ENCODE results near the gene RNF183.
"Not testable (repeated sequence)": the region's sequence is repeated elsewhere in the genome, so short reads cannot be mapped to it uniquely, and the experiment has no call there.

Gene RNF183

DNA sequence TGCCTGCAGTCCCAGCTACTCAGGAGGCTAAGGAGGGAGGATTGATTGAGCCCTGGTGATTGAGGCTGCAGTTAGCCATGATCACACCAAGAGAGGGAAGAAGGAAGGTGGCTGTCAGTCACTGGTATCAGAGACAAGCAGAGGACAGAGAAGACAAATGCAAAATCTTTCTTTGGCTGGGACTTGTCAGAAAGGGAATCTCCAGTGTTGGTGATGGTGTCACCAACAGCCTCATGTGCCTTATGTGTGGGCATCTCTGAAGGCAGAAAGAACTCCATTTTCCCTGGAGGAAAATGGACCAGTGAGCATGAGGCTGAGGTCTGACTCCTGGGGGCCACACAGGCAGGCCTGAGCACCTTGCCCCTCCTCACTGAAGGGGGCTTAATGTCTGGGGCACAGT, 12.1 kb upstream of the RNF183 start:
- no peak for DNase-seq

DNA sequence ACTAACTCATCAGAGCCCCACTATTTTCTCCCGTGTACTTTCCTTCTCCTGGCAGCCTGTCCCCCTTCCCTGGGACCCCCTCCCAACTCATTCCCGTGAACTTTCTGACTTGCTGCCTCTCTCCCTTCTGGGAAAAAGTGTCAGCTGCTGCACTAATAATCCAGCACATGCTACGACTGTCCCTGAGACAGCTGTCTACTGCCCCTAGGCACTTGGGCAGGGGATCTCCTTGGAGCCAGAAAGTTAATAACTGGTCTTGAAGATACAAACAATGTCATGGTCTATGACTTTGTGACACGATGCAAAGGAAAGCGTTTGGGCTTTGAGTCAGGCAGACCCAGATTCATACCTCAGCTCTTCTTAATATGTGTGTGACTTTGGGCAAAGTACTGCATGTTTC, 10.1 kb upstream of the RNF183 start:
- DNase-seq = no peak

DNA sequence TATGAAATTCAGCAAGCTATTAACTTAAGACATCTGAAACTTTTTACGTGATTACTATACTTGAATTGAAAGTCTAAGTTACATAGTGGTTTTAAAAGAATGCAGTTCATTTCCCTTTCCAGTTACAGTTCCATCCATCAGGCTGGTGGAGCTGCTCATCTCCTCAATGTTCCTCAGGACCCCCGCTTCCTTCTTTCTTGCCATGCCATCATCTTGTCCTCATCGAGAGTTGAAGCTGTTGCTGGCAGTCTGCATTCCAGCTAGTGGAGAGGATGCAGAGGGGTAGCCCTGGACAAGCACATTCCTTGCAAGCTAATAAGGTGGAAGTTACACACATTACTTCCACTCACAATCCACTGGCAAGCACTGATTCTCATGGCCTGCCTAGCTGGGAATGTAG, 8.8 kb upstream of the RNF183 start:
- DNase-seq = no peak

DNA sequence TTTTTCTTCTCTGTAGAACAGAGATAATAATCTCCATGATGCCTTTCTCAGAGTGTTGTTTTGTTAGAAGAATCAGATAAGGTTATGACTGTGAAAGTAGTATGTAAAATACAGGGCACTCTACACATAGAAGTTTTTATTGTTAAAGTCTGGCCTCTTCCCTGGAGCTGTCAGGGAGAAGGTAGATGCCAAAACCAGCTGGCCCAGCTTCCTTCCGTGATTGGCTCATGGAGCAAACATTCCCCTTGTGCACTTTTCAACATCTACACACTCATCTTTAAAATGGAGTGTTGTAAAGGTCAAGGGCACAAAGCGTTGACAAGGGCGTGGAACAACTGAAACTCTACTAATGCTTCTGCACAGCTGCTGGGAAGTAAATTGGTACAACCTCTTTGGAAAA, 7.4 kb upstream of the RNF183 start:
- DNase-seq = no peak

DNA sequence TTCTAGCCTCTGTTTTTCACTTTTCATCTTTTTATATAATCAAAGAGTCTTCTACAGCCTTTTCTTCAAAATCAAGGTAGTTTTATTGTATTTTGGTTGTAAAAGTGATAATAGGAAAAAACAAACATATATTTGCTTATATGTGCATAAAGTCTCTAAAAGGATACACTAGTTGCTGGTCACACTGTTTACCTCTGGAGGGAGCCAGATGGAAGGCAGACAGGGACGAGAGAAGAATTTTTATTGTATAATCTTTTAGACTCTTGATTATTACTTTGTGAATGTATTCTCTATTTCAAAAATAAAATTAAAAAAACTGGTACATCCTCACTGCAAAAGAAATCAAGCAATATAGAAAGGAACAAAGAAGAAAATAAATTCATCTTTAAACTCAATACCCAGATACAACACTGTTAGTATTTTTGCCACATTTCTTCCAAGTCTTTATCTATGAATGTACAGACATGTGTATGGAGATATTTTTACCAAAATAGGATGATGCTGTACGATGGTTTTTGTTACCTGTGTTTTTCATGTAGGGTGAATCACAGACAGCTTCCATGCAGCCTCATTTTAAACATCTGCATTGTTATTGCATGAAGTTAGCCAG, 6.1 kb upstream of the RNF183 start:
- no peak for DNase-seq

DNA sequence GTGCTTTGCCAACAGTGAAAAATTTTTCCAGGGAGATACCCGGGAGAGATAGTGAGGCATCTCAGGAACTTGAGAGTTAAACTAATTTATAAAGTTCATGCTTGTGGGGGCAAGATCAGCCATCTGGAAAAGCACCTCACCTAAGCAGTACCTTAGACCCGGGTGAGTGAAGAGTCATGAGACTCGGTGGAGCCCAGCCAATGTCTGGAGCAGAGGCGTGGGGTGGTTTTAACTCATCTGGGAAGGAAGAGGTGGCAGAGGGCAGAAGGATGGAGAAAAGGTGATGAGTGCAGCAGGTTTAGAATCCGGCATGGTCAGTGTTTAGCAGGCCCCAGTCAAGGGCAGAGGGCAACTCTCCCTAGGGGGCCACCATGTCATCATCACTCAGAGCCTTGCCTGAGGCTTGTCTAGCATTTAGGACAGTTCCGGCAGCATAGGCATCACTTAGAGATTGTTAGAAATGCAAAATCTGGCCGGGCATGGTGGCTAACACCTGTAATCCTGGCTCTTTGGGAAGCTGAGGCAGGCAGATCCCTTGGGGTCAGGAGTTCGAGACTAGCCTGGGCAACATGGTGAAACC, 4.3 kb upstream of the RNF183 start:
- no peak for DNase-seq

DNA sequence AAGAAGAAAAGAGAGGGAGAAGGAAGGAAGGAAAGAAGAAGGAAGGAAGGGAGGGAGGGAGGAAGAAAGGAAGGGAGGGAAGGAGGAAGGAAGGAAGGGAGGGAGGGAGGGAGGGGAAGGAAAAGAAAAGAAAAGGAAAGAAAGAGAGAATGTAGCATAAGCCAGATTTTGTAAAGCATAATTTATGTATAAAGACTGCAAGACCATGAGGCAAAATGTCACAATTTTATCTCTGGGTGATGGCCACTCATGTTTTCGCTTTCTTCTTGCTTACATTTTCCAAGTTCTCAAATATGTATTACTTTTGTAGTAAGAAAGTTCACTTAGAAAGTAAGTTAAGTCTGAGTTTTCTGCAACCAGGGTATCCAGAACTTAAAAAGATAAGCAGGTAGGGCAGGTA, 3.4 kb upstream of the RNF183 start:
- no peak for DNase-seq

DNA sequence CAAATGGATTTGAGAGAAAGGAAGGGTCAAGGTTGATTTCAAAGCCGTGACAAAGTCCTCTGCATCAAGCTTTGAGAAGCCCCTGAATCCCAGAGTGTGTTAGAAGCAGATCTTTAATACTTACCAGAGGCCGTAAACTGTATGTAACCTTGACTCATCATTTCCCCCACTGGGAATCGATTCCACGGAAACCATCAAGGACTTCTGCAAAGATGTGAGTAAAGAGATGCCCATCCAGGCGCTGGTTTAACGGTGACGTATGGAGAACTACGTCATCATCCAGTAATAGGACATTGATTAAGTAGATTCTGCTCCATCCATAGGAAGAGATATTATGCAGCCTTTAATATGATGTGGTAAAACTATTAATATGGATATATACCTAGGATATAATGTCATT, 1.6 kb downstream of the RNF183 start:
- DNase-seq = no peak

DNA sequence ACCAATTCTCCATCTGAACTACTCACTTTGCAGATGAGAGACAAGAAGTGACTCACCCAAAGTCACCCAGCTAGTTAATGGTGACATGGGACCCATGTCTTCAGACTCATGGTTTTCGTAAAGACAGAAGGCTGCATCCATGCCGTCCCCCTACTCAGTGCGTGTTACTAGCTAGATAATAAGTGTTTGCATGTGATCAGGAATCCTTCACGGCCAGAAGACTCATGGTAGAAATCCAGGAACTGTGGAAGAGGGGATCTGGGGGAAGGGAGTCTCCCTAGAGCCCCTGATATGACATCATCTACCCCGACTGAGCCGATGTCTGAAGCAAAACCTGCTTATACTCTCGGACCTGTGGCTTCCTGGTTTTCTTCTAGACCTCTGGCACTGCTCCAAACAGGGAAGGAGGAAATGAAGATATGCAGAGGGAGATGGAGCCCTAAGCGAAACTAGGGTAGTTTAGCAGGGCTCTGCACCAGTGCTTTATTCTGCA, 3.3 kb downstream of the RNF183 start:
- no peak for DNase-seq

DNA sequence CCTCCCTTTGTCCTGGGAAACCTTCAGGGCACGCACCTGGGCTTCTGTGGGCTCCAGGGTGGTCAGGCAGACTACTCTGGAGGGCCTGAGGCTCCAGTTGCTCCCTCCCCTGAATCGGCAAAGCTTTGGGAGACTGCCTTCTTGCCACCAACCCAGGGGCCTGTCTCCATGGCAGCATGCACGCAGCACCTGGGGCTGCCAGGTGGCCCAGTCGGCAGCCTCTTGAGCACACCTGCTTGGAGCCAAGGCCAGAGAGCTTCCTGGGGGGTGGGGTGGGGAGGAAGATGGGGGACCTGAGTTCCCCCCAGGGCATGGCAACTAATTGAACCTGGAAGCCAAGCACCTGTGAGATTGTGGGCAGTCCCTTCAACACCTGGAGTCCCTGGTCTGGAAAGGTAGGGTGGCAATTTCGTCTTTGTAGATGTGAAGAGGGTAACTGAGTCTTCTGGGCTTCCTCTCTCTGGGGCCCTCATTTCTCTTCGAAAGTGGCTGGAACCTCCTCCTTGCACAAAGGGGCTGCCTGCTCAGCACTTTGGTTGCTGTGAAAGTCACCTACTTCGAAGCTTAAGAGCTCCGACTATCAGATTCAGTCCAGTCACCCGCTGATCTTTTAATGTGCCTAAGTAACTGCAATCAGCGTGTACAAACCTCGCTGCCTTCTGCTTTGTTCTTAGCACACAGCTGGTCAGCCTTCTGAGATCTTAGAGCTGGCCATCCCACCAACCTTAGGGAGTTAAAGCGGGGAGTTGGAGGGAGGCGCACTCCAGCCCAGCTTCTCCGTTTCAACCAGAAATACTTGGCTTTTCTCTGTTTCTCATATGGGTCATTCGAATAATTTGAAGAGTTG, 4.0 kb downstream of the RNF183 start:
- DNase-seq = no peak

DNA sequence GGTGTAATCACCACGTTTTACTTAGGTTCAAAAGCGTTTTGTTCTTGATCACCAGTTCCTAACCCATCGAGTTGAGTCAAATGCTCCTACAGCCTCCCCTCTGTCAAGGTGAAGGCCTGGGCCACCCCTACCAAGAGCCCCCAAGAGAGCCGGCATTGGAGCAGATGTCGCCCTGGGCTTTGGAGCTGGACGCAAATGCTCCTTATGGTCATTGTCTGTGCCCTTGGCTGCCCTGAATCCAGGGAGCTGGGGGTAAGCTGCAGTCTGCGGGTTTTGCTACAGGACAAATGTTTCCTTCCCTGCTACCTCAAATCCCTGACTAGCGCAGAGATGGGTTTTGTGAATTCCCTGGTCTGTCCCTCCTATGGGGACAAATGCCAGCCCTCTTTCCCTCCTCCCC, 4.9 kb downstream of the RNF183 start:
- DNase-seq = no peak

DNA sequence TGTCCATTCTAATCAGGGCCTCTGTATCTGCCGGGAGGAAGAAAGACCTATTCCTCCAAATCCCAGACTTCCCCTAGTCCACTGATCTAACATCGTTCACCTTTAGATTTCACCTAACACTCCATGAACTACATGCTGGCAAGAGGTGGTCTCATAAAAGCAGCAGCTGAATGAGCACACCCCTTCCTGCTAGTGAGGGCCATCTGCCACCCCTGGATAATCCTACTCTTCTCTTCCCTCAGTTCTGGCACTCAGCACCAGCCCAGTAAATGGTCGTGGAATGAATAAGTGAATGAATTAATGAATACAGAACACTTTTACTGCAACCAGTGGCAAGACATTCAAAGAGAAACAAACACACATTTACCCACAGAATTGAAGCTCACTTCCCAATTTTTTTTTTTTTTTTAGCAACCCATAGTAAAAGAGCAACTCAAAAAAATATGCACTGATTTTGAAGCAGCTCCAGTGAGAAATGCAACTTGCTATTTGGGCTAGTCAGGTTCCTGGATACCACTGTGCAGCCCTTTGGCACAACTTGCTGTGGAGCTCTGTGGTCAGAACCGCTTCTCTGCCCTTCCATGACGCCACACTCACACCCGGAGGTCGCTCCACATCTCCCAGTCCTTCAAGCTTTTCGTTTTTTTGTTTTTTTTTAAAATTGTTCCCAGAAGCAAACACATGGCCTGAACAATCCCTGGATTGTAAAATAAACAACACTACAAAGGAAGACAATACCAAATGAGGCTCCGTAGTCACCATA, 6.2 kb downstream of the RNF183 start:
- DNase-seq = no peak

DNA sequence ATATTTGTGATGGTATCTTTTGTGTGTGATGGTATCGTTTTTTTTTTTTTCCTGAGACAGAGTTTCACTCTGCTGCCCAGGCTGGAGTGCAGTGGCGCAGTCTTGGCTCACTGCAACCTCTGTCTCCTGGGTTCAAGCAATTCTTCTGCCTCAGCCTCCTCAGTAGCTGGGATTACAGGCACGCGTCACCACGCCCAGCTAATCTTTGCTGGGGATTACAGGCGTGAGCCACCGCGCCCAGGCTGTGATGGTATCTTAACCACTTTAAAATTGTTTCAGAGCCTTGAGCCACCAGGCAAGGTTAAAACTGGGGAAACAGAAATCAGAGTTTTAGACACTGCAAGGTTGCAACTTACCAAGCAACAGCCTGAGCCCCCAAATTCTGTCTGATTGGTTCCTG, 6.9 kb downstream of the RNF183 start:
- not testable (repeated sequence) for DNase-seq

DNA sequence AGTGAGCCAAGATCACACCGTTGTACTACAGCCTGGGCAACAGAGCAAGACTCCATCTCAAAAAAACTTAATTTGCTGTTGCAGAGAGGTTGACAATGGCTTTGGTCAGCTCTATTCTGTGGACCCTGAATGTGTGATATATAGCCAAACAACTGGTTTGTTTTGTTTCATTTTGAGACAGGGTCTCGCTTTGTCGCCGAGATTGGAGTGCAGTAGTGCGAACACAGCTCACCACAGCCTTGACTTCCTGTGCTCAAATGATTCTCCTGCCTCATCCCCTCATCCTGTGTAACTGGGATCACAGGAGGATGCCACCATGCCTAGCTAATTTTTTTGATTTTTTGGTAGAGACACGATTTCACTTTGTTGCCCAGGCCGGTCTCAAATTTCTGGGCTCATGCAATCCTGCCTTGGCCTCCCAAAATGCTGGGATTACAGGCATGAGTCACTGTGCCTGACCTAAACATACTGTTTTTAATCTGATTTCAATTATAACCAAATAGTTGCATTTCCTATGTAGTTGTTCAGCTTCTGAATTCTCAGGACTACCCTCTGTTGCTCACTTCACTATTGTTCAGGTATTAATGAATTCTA, 9.8 kb downstream of the RNF183 start:
- no peak for DNase-seq

DNA sequence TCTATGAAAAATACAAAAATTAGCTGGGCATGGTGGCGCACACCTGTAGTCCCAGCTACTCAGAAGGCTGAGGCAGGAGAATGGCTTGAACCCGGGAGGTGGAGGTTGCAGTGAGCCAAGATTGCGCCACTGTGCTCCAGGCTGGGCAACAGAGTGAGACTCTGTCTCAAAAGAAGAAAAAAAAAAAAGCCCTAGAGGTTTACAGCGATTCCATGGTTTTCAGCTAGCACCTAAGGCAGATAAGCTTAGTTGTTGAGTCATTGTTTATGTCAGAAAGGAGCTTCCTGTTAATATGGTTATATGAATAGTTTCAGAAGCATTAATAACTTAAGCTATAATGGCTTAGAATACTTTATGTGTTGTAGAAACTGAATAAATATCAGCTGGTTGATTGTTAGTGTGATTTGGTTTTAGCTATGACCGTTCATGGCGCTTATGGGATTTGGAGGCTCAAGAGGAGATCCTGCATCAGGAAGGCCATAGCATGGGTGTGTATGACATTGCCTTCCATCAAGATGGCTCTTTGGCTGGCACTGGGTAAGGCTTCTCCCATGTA, 13.0 kb downstream of the RNF183 start:
- no peak for DNase-seq

DNA sequence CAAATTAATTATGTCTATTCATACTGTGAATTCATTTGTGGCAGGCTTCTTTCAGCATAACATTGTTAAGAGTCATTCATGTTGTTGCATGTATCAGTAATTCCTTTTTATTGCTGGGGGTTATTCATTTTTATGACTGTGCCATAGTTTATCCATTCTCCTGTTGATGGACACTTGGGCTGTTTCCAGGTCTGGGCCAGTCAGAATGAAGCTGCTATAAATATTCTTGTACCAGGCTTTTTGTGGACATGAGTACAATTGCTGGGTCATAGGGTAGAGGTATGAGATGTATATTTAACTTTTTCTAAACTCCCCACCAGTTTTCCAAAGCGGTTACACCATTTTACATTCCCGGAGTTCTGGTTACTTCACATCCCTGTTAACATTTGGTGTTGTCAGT, 14.1 kb downstream of the RNF183 start:
- DNase-seq = no peak

DNA sequence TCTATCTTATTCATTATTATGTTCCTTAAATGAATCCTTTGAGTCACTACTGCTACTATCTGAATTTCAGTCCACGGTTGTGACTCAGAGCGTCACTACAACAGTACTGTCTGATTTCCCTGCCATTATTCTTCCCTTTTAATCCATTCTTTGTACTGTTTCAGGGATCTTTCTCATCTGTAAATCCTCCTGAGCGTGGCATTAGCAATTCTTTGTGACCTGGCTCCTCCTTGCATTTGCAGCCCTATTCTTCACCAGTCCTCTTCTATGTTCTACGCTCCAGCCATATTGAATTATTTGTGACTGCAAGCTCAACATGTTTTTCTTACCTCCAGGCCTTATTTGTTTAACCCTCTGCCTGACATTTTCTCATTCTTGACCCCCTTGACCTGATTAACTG, 21.8 kb downstream of the RNF183 start:
- DNase-seq = no peak

DNA sequence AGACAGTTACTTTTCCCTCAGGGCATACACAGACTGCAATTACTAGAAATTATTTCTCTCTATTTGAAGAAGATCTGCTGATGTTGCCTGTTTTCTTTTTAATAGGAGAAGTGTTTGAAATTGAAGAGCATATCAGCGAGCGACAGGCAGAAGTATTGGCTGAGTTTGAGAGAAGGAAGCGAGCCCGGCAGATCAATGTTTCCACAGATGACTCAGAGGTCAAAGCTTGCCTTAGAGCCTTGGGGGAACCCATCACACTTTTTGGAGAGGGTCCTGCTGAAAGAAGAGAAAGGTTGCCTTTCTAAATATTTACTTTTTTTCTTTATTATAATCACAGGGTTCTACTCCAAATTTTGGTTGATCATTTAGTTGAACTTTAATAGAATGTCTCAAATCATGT, 24.3 kb downstream of the RNF183 start:
- DNase-seq = no peak

DNA sequence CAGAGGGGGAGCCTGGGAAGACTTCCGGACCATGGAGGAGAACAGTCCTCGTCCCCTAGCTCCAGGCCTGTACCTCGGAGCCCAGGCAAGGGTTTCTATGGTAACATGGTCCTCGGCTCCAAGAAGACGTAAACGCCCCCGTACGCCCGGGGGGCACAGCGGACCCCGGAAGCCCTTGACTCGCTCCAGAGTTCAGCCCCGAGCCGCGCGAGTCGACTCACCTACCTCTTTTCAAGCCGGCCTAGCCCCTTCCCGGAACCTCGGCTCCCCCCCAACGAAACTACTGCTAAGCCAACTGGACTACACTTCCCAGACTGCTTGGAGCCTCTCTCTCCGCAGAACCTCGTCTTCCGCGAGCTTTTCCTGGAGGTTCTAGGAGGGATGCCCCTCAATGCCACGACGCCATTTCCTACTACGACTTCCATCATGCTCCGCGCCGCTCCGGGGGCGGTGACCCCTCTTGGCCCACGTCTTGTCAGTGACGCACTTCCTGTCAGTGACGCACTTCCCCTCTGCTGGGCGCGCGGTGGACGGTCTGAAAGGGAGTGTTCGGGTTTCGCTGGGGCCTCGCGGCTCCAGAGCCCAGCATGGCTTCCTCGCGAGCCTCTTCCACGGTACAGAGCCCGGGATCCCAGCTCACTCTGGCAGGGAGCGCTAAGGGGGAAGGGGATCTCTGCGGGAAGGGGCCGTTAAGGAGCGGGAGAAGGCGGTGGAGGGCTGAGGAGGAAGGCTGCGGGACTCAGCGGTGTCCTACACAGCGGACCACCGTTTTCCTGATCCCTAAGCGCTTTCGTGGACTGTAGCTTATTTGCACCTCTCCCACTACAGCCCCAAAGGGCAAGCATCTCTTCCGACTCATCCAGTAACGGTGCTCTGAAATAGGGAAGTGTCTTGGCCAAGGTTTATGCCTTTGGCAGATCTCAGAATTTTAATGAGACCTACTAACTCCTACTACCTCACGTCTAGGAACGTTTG, 27.7 kb downstream of the RNF183 start, which contains the start of the genes CDC26 and PRPF4:
Gene CDC26, minus strand, starts transcription at position 416 of the 975 bp plus-strand sequence. CDS start 3,065 bp downstream, outside the sequence.
Gene PRPF4, plus strand, starts transcription at position 502 of the 975 bp plus-strand sequence. Its CDS starts 86 bp downstream, at position 588.
- DNase-seq = peak; percentile 92

DNA sequence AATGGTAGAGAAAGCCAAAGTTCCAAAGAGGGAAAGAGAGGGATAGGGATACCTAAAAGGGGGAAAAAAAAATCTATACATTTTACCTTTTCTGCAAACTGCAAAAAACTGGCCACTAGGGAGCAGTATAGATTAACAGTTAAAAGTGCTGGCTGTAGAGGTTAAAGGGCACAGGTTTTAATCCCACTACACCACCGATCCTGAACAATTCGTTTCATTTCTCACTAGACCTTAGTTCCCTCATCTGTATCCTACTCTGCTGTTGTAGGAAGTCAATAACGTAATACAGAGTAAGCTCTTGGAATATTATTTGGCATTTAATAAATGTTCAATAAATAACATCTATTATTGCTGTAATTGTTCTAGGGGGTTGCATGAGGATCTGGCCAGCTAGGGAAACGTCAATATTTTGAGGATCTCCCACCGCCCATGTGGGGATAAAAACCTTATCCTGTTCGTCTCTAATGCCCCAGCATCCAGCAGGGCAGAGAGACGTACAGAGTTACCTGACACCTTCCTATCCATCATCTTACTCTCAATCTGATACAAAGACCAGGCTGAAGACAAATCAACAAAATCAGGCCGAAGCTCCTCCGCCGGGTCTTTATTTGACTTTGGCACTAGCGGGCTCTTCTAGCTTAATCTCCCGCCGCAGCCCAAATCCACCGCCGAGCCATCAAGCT, 28.6 kb downstream of the RNF183 start:
- DNase-seq = no peak

DNA sequence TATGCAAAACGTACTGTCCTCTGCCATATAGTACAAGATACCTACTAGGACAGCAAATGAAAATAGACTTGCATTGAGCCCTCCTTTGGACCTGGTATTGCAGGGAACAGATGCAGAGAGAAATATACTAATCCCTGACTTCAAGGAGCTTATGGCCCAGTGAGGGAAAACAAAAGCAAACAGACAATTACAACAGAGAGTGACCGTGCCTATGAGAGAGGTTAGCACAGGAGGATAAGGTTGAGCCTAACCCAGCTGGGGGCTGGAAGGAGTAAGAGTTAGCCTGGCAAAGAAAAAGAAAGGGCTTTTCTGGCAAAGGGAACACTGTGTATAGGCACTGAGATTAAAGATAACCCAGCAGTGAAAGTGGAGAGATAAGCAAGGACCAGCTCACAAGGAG, 33.3 kb downstream of the RNF183 start:
- no peak for DNase-seq
